Activated CD4-positive, alpha-beta T cell treated with anti-CD3 and anti-CD28 coated beads, Interleukin-2, Interleukin-4, amounts not matched to agents 100 ng/mL and 50 ng/mL, durations not matched to agents 16 hours and 8 hours (primary cell): Measurements from ENCODE around the gene ISY1.

Experiments
- DNase-seq: peaks from one replicate; pipeline ENCODE4 v3.0.0-alpha.2; 2020; ENCODE audit warnings: low spot score

Gene ISY1

GRCh38 chr3:129087138-129087702 lies 73.6 kb downstream of the ISY1 start:
- DNase-seq: no peak

DNA sequence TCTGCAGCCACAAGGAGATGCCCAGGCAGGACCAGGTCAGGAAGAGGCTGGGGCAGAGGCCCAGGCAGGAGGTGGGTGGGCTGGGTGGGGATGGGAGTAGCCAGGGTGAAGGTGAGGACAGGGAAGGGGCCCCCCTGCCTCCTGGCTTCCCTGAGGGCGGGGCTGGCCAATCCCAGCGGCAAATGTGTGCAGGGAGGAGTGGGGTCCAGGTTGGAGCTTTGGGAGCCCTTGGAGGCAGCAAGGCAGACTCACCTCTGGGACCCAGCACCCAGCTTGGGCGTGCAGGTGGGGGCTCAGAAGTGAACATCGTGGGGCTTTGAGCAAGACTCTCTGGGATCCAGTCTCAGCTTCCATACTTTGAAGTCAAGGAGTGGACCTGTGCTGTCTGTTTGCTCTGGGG lies 75.0 kb downstream of the ISY1 start:
- DNase-seq: no peak

- no peak for DNase-seq
These were observed 75.6 kb downstream of the ISY1 start for GRCh38 chr3:129085165-129085715.

- DNase-seq: no peak
These were observed 76.4 kb downstream of the ISY1 start for GRCh38 chr3:129084501-129084900.

GRCh38 chr3:129082026-129082425 lies 78.8 kb downstream of the ISY1 start:
- no peak for DNase-seq

GRCh38 chr3:129081503-129081902 lies 79.4 kb downstream of the ISY1 start:
- DNase-seq: no peak

- no peak for DNase-seq
These were observed 82.4 kb downstream of the ISY1 start for GRCh38 chr3:129078510-129078909.
